H1 (cell line): ENCODE data around the gene DIS3L. TPM values are rescaled to one million over a fixed set of nuclear protein-coding genes. Genes with fewer than 3 reads are reported as not detected.
A peak's percentile ranks its signal among the peaks of the same experiment; 100 is the strongest.

Source experiments
- BACH1 ChIP-seq: IDR thresholded peaks from 2 replicates; pipeline ENCODE4 v1.6.1; 2012; ENCODE audit warnings: low read length, improper control_type of control experiment
- BRCA1 ChIP-seq: IDR thresholded peaks from 2 replicates; pipeline ENCODE4 v1.6.1; 2012; ENCODE audit warnings: low read depth, low read length, improper control_type of control experiment
- CBX8 ChIP-seq: fragments of 300-800, 300-1000 bp; sonication (generic); IDR thresholded peaks from 2 replicates; pipeline ENCODE4 v1.7.1; 2016; ENCODE audit warnings: low read depth, low read length, borderline replicate concordance
- CTBP2 ChIP-seq: IDR thresholded peaks from 2 replicates; pipeline ENCODE4 v1.7.0; 2011; ENCODE audit warnings: borderline replicate concordance, mild to moderate bottlenecking, moderate library complexity, mixed read lengths, low read length; ENCODE audit not compliant: insufficient read depth, insufficient read length
- GTF2F1 ChIP-seq: IDR thresholded peaks from 2 replicates; pipeline ENCODE4 v1.6.1; 2012; ENCODE audit warnings: low read depth, low read length, improper control_type of control experiment, borderline replicate concordance
- JUN ChIP-seq: IDR thresholded peaks from 2 replicates; pipeline ENCODE4 v1.6.1; 2011; ENCODE audit warnings: low read depth, mild to moderate bottlenecking, improper control_type of control experiment, low read length
- POLR2A ChIP-seq, 2 experiments: IDR thresholded peaks; 1 replicate in 1 of 2; 2 replicates in 1 of 2; pipeline ENCODE4 v1.6.1; 2011; ENCODE audit warnings: low read depth in 2 of 2, low read length in 2 of 2, mild to moderate bottlenecking in 2 of 2; ENCODE audit errors: control extremely low read depth in 1 of 2
- POLR2AphosphoS5 ChIP-seq: IDR thresholded peaks from 2 replicates; pipeline ENCODE4 v1.6.1; 2011; ENCODE audit warnings: low read depth, low read length
- RNF2 ChIP-seq: fragments of 200-900, 300-1000 bp; sonication (generic); IDR thresholded peaks from 2 replicates; pipeline ENCODE4 v1.7.1; 2016; ENCODE audit warnings: borderline replicate concordance, low read depth, mild to moderate bottlenecking, antibody characterized with exemption, low read length; ENCODE audit not compliant: poor library complexity, severe bottlenecking; ENCODE audit errors: missing control alignments
- SAP30 ChIP-seq: fragments of 300-600 bp; sonication (generic); IDR thresholded peaks from 2 replicates; pipeline ENCODE4 v1.7.1; 2012; ENCODE audit warnings: low read length, moderate library complexity, mild to moderate bottlenecking, inconsistent platforms; ENCODE audit not compliant: insufficient read depth, insufficient replicate concordance
- SIN3A ChIP-seq, 2 experiments: IDR thresholded peaks in 1 of 2; conservative IDR thresholded peaks in 1 of 2; 2 replicates each; pipeline ENCODE4 v1.6.1; 2011 to 2012; ENCODE audit warnings: low read length in 2 of 2, improper control_type of control experiment in 1 of 2, low read depth in 1 of 2, mild to moderate bottlenecking in 1 of 2
- TAF7 ChIP-seq: optimal IDR thresholded peaks from 2 replicates; pipeline ENCODE3; 2011; ENCODE audit warnings: low read depth, mild to moderate bottlenecking, inconsistent platforms, low read length, moderate library complexity, borderline replicate concordance
- polyA plus RNA-seq, 7 experiments: library from polyadenylated mRNA; depleted of rRNA in 3 of 7; stranded (reverse) in 5 of 7; unstranded in 2 of 7; fragments of >200 nt in 5 of 7; fragments of 200-250 nt in 2 of 7; gene quantifications; 1 replicate in 5 of 7; 2 replicates in 1 of 7; 4 replicates in 1 of 7; pipeline versions ENCODE4 v1.2.1 to v1.2.3, GENCODE V29; 2011 to 2013; ENCODE audit warnings: missing spikeins in 2 of 7, mixed read lengths in 2 of 7
- total RNA-seq: library from RNA; stranded (reverse); fragmentation: NEBNext Ultra II Directional; extraction: Animal tissue kit (Norgen Biotek cat#: 25700); gene quantifications from 2 replicates; pipeline ENCODE4 v1.2.1, GENCODE V29; 2021
- TF ChIP-seq, protein P1 (sequence below), 3 experiments: IDR thresholded peaks; 1 replicate in 2 of 3; 2 replicates in 1 of 3; pipeline versions ENCODE4 v1.5.1 to v1.6.1; 2011; ENCODE audit warnings: low read length in 3 of 3, mild to moderate bottlenecking in 3 of 3, inconsistent platforms in 2 of 3, low read depth in 1 of 3, moderate library complexity in 1 of 3; ENCODE audit not compliant: insufficient read depth in 1 of 3; ENCODE audit errors: control extremely low read depth in 1 of 3

Gene DIS3L
- total and polyA plus RNA-seq, 2 of the 8 experiments (the other 6 are each of a cell fraction or from before 2014, with no cell fraction given) = 8.7 to 25.0 TPM

DNA sequence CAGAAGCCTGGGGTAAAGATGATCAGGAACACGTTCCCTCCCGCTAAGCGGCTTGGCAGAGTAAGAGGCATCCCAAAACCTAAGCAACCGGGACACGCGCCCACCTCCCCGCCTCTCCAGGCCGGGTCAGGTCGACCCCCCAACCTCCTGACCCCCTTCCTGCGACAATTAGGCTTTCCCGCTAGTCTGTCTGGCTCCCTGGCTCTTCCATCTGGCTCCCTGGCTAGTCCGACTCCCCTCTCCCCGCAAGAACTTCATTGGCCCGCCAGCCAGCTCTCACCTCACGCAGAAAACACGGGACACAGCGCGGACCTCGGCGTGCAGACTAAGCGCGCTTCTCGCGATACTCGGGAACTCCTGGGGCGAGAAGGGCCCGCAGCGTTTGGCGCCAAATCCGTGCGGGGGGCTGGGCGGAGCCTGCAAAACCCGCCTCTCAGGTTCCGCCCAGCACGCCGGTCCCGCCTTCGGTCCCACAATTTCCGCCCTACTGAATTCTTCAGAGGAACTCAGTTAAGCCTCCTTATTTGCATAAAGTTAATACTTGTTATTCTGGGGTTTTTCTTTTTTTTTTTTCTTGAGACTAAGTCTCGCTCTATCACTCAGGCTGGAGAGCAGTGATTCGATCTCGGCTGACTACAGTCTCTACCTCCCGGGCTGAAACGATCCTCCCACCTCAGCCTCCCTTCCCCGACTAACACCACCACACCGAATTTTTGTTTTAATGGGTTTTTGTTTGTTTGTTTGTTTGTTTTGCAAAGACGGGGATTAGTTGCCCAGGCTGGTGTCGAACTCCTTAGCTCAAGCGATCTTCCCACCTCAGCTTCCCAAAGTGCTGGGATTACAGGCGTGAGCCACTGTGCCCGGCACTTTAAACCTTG, 63.2 kb downstream of the DIS3L start, which contains the start of gene TIPIN (continued):
- TF ChIP-seq POLR2AphosphoS5 (peak; percentile 70; the same call in 1 of the 2 replicates), JUN (no peak), CBX8 (no peak), GTF2F1 (peak; percentile 63; the same call in 1 of the 2 replicates), CTBP2 (peak; percentile 34), BACH1 (peak; percentile 60; the same call in 1 of the 2 replicates), TAF7 (peak; percentile 71), POLR2A (IDR thresholded peaks at IDR 0.05; ENCODE audit: control extremely low read depth in 1 of 2, low read depth in 2 of 2, low read length in 2 of 2) (peak in 1 of 2 experiments; percentile 90; a peak in 2 of 3 replicates), SAP30 (peak; percentile 33), RNF2 (no peak), SIN3A (conservative IDR thresholded peaks at IDR 0.05 in 1 of 2, IDR thresholded peaks at IDR 0.05 in 1 of 2; ENCODE audit: low read depth in 1 of 2, low read length in 2 of 2) (0 out of 4 replicates have a peak, but pooled peaks of 1 of the 2 experiments have one; percentile 63), BRCA1 (peak; percentile 97)
- TF ChIP-seq, protein P1, sequence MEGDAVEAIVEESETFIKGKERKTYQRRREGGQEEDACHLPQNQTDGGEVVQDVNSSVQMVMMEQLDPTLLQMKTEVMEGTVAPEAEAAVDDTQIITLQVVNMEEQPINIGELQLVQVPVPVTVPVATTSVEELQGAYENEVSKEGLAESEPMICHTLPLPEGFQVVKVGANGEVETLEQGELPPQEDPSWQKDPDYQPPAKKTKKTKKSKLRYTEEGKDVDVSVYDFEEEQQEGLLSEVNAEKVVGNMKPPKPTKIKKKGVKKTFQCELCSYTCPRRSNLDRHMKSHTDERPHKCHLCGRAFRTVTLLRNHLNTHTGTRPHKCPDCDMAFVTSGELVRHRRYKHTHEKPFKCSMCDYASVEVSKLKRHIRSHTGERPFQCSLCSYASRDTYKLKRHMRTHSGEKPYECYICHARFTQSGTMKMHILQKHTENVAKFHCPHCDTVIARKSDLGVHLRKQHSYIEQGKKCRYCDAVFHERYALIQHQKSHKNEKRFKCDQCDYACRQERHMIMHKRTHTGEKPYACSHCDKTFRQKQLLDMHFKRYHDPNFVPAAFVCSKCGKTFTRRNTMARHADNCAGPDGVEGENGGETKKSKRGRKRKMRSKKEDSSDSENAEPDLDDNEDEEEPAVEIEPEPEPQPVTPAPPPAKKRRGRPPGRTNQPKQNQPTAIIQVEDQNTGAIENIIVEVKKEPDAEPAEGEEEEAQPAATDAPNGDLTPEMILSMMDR (IDR thresholded peaks at IDR 0.05; ENCODE audit: control extremely low read depth in 1 of 3, insufficient read depth in 1 of 3, low read depth in 1 of 3, low read length in 3 of 3) = no peak
